Stimulated activated CD4-positive, alpha-beta T cell treated with anti-CD3 and anti-CD28 coated beads, Interleukin-12 subunit alpha, Interleukin-12 subunit beta, amount 100 ng/mL, for 48 hours (primary cell): Measurements from ENCODE around the gene RMI2.

ENCODE experiments used
- DNase-seq, 3 donors: peaks; one replicate each; pipeline ENCODE4 v3.0.0-alpha.2; 2020; ENCODE audit warnings: low read depth in 2 of 3, low spot score in 1 of 3

RMI2 gene

GRCh38 chr16:11327277-11328171, 17.7 kb upstream of the RMI2 start:
- DNase-seq = no peak

- no peak for DNase-seq
These were observed 16.8 kb upstream of the RMI2 start for GRCh38 chr16:11328172-11329070.

- no peak for DNase-seq
These were observed 16.2 kb upstream of the RMI2 start for GRCh38 chr16:11329071-11329491.

GRCh38 chr16:11329891-11330290, 15.4 kb upstream of the RMI2 start:
- DNase-seq = no peak

- no peak for DNase-seq
These were observed 14.6 kb upstream of the RMI2 start for GRCh38 chr16:11330526-11331237.

- DNase-seq = no peak
These were observed 13.3 kb upstream of the RMI2 start for GRCh38 chr16:11331967-11332366.

- DNase-seq = no peak
These were observed 12.2 kb upstream of the RMI2 start for GRCh38 chr16:11333010-11333409.

GRCh38 chr16:11333702-11334101, 11.6 kb upstream of the RMI2 start:
- DNase-seq = no peak

- DNase-seq = no peak
These were observed 10.3 kb upstream of the RMI2 start for GRCh38 chr16:11334831-11335404.

- DNase-seq = no peak
These were observed 6.2 kb upstream of the RMI2 start for GRCh38 chr16:11339075-11339474.

GRCh38 chr16:11340710-11341109, 4.5 kb upstream of the RMI2 start:
- DNase-seq = no peak

- DNase-seq = no peak
These were observed 3.9 kb upstream of the RMI2 start for GRCh38 chr16:11341371-11341770.

- no peak for DNase-seq
These were observed 3.0 kb upstream of the RMI2 start for GRCh38 chr16:11342021-11342855.

- DNase-seq = no peak
These were observed 1.6 kb downstream of the RMI2 start for GRCh38 chr16:11346700-11347319.

- DNase-seq = no peak
These were observed 2.6 kb downstream of the RMI2 start for GRCh38 chr16:11347831-11348230.

- no peak for DNase-seq
These were observed 3.7 kb downstream of the RMI2 start for GRCh38 chr16:11348737-11349598.

- no peak for DNase-seq
These were observed 4.5 kb downstream of the RMI2 start for GRCh38 chr16:11349599-11350276.

- DNase-seq = no peak
These were observed 5.3 kb downstream of the RMI2 start for GRCh38 chr16:11350519-11350918.
